Lower lobe of right lung (tissue), 2 donors: ENCODE results near the gene HHLA2. TPM values are rescaled to one million over a fixed set of nuclear protein-coding genes. Genes with fewer than 3 reads are reported as not detected.
"Not testable (repeated sequence)": the region's sequence is repeated elsewhere in the genome, so short reads cannot be mapped to it uniquely, and the experiment has no call there.

ENCODE experiments used
- ATAC-seq, 2 donors: fragments of 200-7000 bp; cut with Tn5 transposase; one replicate each; pipeline ENCODE4 v1.9.1; 2020 to 2022; ENCODE audit warnings: mild to moderate bottlenecking in 2 of 2, moderate library complexity in 2 of 2
- DNase-seq: peaks from one replicate; pipeline ENCODE4 v3.0.0-alpha.2; 2020
- H3K27ac ChIP-seq: fragments of 200-600 bp; one replicate; pipeline ENCODE4 v1.8.0; 2022
- H3K27me3 ChIP-seq: fragments of 200-600 bp; one replicate; pipeline ENCODE4 v1.8.0; 2022; ENCODE audit warnings: low read depth
- H3K36me3 ChIP-seq: fragments of 200-600 bp; one replicate; pipeline ENCODE4 v1.8.0; 2022; ENCODE audit warnings: mild to moderate bottlenecking
- H3K4me1 ChIP-seq: fragments of 200-600 bp; one replicate; pipeline ENCODE4 v1.8.0; 2022
- H3K4me3 ChIP-seq: fragments of 200-600 bp; one replicate; pipeline ENCODE4 v1.8.0; 2022; ENCODE audit warnings: mild to moderate bottlenecking
- H3K9me3 ChIP-seq: fragments of 200-600 bp; one replicate; pipeline ENCODE4 v1.8.0; 2022
- CTCF ChIP-seq: fragments of 200-600 bp; IDR thresholded peaks from one replicate; pipeline ENCODE4 v1.8.0; 2022; ENCODE audit warnings: antibody characterized with exemption, mild to moderate bottlenecking
- intact Hi-C: fragments of 100-400 bp; cut with DNase I; formaldehyde crosslinking; loops from one replicate; pipeline ENCODE4 v1.11.0; 2022
- total RNA-seq: library from RNA; stranded (reverse); fragmentation: NEBNext Ultra II Directional; extraction: Animal tissue kit (Norgen Biotek cat#: 25700); gene quantifications from one replicate; pipeline ENCODE4 v1.2.1, GENCODE V29; 2021
- donor health status: DM: no; HTN: yes; CAD: no; lungs with severe emphysema.

HHLA2 gene
- total RNA-seq, 1 donor from 2014 or later = 4.9 TPM

GRCh38 chr3:108285176-108285575 is 11.2 kb upstream of the HHLA2 start:
- TF ChIP-seq CTCF = no peak
- H3K4me3 ChIP-seq = no peak overlapping the region
- intact Hi-C loops = no loop called here
- H3K27me3 ChIP-seq = no peaks in the 10 kb centered on the region
- peaks cover 6% of the 10 kb centered on the region for H3K9me3 ChIP-seq
- peak overlapping the region; percentile 32 for H3K27ac ChIP-seq
- no peak for ATAC-seq
- no peak for DNase-seq
- no peaks in the 10 kb centered on the region for H3K4me1 ChIP-seq
- H3K36me3 ChIP-seq = no peaks in the 10 kb centered on the region

GRCh38 chr3:108287146-108287545 is 9.2 kb upstream of the HHLA2 start:
- no peak for TF ChIP-seq CTCF
- Histone ChIP-seq H3K9me3 (no peaks in the 10 kb centered on the region), H3K27ac (peak overlapping the region; percentile 2), H3K4me3 (no peak overlapping the region), H3K36me3 (no peaks in the 10 kb centered on the region), H3K27me3 (no peaks in the 10 kb centered on the region), H3K4me1 (no peaks in the 10 kb centered on the region)
- intact Hi-C loops = no loop called here
- ATAC-seq = no peak
- no peak for DNase-seq

- H3K9me3 ChIP-seq, ATAC-seq, H3K4me3 ChIP-seq, H3K36me3 ChIP-seq, H3K4me1 ChIP-seq, H3K27ac ChIP-seq, DNase-seq, H3K27me3 ChIP-seq, intact Hi-C loops: not testable (repeated sequence)
These were observed 8.2 kb upstream of the HHLA2 start for GRCh38 chr3:108288193-108288592.

- Histone ChIP-seq H3K9me3 (no peaks in the 10 kb centered on the region), H3K4me3 (no peak overlapping the region), H3K27ac (peak overlapping the region; percentile 51), H3K27me3 (no peaks in the 10 kb centered on the region), H3K4me1 (peaks cover 11% of the 10 kb centered on the region), H3K36me3 (no peaks in the 10 kb centered on the region)
- DNase-seq = no peak
- TF ChIP-seq CTCF = no peak
- ATAC-seq = peak in 1 of 2 donors; percentile 76
- intact Hi-C loops = no loop called here
These were observed 7.2 kb upstream of the HHLA2 start for GRCh38 chr3:108289159-108289558.

- ATAC-seq = peak; percentile 30 to 67
- no peak for DNase-seq
- Histone ChIP-seq H3K36me3 (no peaks in the 10 kb centered on the region), H3K27ac (no peak overlapping the region), H3K4me1 (peaks cover 11% of the 10 kb centered on the region), H3K4me3 (no peak overlapping the region), H3K9me3 (no peaks in the 10 kb centered on the region), H3K27me3 (no peaks in the 10 kb centered on the region)
- intact Hi-C loops = no loop called here
- TF ChIP-seq CTCF = no peak
These were observed 3.9 kb upstream of the HHLA2 start for GRCh38 chr3:108292450-108292849.

- no peaks in the 10 kb centered on the region for H3K9me3 ChIP-seq
- no peak overlapping the region for H3K27ac ChIP-seq
- ATAC-seq (peak; percentile 54 to 78), DNase-seq (no peak)
- no peaks in the 10 kb centered on the region for H3K27me3 ChIP-seq
- intact Hi-C loops = no loop called here
- no peak for TF ChIP-seq CTCF
- H3K36me3 ChIP-seq = no peaks in the 10 kb centered on the region
- no peak overlapping the region for H3K4me3 ChIP-seq
- peaks cover 11% of the 10 kb centered on the region for H3K4me1 ChIP-seq
These were observed 3.4 kb upstream of the HHLA2 start for GRCh38 chr3:108292905-108293328.
